Skeletal muscle cell (primary cell): ENCODE data around the gene RBM23.
A peak's percentile ranks its signal among the peaks of the same experiment; 100 is the strongest.
"Not testable (repeated sequence)": the region's sequence is repeated elsewhere in the genome, so short reads cannot be mapped to it uniquely, and the experiment has no call there.

Source experiments
- DNase-seq: peaks from one replicate; pipeline ENCODE4 v3.0.0-alpha.2; 2010; ENCODE audit warnings: low read depth
- H3K4me3 ChIP-seq: 2 replicates; pipeline ENCODE4 v1.5.1; 2011; ENCODE audit warnings: low read depth, mild to moderate bottlenecking, control low read depth, low read length, moderate library complexity

The RBM23 gene

GRCh38 chr14:22918804-22919600 lies at the start of gene RBM23:
Gene RBM23, minus strand, starts transcription at chr14:22919149.
- peak within 1 kb of the TSS; percentile 76 for H3K4me3 ChIP-seq
- peak; percentile 100 for DNase-seq

GRCh38 chr14:22966783-22967269 lies 47.9 kb upstream of the RBM23 start:
- no peak overlapping the region for H3K4me3 ChIP-seq
- no peak for DNase-seq

- not testable (repeated sequence) for H3K4me3 ChIP-seq, DNase-seq
Measured at GRCh38 chr14:22965916-22966782, 47.2 kb upstream of the RBM23 start.

- no peak overlapping the region for H3K4me3 ChIP-seq
- DNase-seq: no peak
Measured at GRCh38 chr14:22962061-22962676, 43.2 kb upstream of the RBM23 start.

GRCh38 chr14:22955702-22956569 lies 37.0 kb upstream of the RBM23 start:
- H3K4me3 ChIP-seq: peak overlapping the region; percentile 70
- DNase-seq: no peak

GRCh38 chr14:22952418-22952817 lies 33.5 kb upstream of the RBM23 start:
- DNase-seq: no peak
- H3K4me3 ChIP-seq: no peak overlapping the region

- DNase-seq, H3K4me3 ChIP-seq: not testable (repeated sequence)
Measured at GRCh38 chr14:22951795-22952194, 32.8 kb upstream of the RBM23 start.

GRCh38 chr14:22945642-22946041 lies 26.7 kb upstream of the RBM23 start:
- no peak for DNase-seq

GRCh38 chr14:22939684-22940083 lies 20.7 kb upstream of the RBM23 start:
- no peak for DNase-seq
- H3K4me3 ChIP-seq: no peak overlapping the region

More at GRCh38 chr14:22945642-22946041, 26.7 kb upstream of the RBM23 start:
- H3K4me3 ChIP-seq: no peak overlapping the region

- no peak for DNase-seq
- no peak overlapping the region for H3K4me3 ChIP-seq
Measured at GRCh38 chr14:22935156-22935555, 16.2 kb upstream of the RBM23 start.

- DNase-seq: no peak
- H3K4me3 ChIP-seq: no peak overlapping the region
Measured at GRCh38 chr14:22932146-22932545, 13.2 kb upstream of the RBM23 start.

GRCh38 chr14:22929961-22930364 lies 11.0 kb upstream of the RBM23 start:
- no peak for DNase-seq
- peak overlapping the region; percentile 52 for H3K4me3 ChIP-seq

- H3K4me3 ChIP-seq: peak within 1 kb of the TSS; percentile 87
- DNase-seq: peak; percentile 99
Measured at GRCh38 chr14:22929104-22929960, 10.4 kb upstream of the RBM23 start, which contains the start of gene PRMT5. Gene PRMT5, minus strand, starts transcription at chr14:22929376. Its CDS starts 15 bp downstream, at chr14:22929361.

- peak overlapping the region; percentile 87 for H3K4me3 ChIP-seq
- DNase-seq: no peak
Measured at GRCh38 chr14:22928237-22929103, 9.5 kb upstream of the RBM23 start.

- no peak overlapping the region for H3K4me3 ChIP-seq
- DNase-seq: no peak
Measured at GRCh38 chr14:22926316-22926715, 7.4 kb upstream of the RBM23 start.

GRCh38 chr14:22925513-22925912 lies 6.6 kb upstream of the RBM23 start:
- no peak overlapping the region for H3K4me3 ChIP-seq
- no peak for DNase-seq

GRCh38 chr14:22923746-22924145 lies 4.8 kb upstream of the RBM23 start:
- DNase-seq: no peak
- H3K4me3 ChIP-seq: no peak overlapping the region
